K562 (cell line): Measurements from ENCODE around the gene NRF1. TPM values are rescaled to one million over a fixed set of nuclear protein-coding genes. Genes with fewer than 3 reads are reported as not detected.

Experiments used
- CCAR2 ChIP-seq: fragments of 200-400 bp; formaldehyde crosslinking; IDR thresholded peaks from 2 replicates; pipeline ENCODE4 v1.6.1; 2017; ENCODE audit warnings: mild to moderate bottlenecking, low read depth, low read length
- DLX4 ChIP-seq: fragments of 250-450 bp; sonication (Bioruptor Pico); IDR thresholded peaks from 2 replicates; pipeline ENCODE4 v1.6.1; 2021; ENCODE audit warnings: mild to moderate bottlenecking
- ELK1 ChIP-seq: sonication (generic); formaldehyde crosslinking; IDR thresholded peaks from 2 replicates; pipeline ENCODE4 v1.8.1; 2022; ENCODE audit warnings: missing genetic modification reagents
- GATA2 ChIP-seq: sonication (generic); formaldehyde crosslinking; IDR thresholded peaks from 2 replicates; pipeline ENCODE4 v1.4.0; 2020; ENCODE audit warnings: mild to moderate bottlenecking, missing genetic modification reagents
- GTF3C2 ChIP-seq: IDR thresholded peaks from 3 replicates; pipeline ENCODE4 v1.6.1; 2011; ENCODE audit warnings: borderline replicate concordance, mild to moderate bottlenecking, moderate library complexity; ENCODE audit not compliant: insufficient read length; ENCODE audit errors: extremely low read depth
- HDAC2 ChIP-seq: fragments of 450-650 bp; IDR thresholded peaks from 2 replicates; pipeline ENCODE4 v1.6.1; 2016; ENCODE audit warnings: mild to moderate bottlenecking
- MAZ ChIP-seq, 2 experiments: fragments of 450-650 bp in 1 of 2; sonication (generic) in 1 of 2; formaldehyde crosslinking; IDR thresholded peaks in 1 of 2; conservative IDR thresholded peaks in 1 of 2; 2 replicates each; pipeline versions ENCODE4 v1.4.0 to v1.5.0; 2020; ENCODE audit warnings: mild to moderate bottlenecking in 1 of 2, missing genetic modification reagents in 1 of 2
- MCM7 ChIP-seq, 2 experiments: fragments of 450-650 bp; IDR thresholded peaks; 2 replicates each; pipeline ENCODE4 v1.6.1; 2016 to 2018
- MLX ChIP-seq, 2 experiments: fragments of 450-650 bp in 1 of 2; sonication (generic) in 1 of 2; formaldehyde crosslinking; conservative IDR thresholded peaks; 2 replicates each; pipeline versions ENCODE4 v1.4.0 to v1.8.1; 2020 to 2022; ENCODE audit warnings: mild to moderate bottlenecking in 1 of 2, missing genetic modification reagents in 1 of 2
- NFIC ChIP-seq: fragments of 450-650 bp; IDR thresholded peaks from 2 replicates; pipeline ENCODE4 v1.6.1; 2017; ENCODE audit warnings: mild to moderate bottlenecking, inconsistent platforms
- PBX2 ChIP-seq, 2 experiments: IDR thresholded peaks in 1 of 2; conservative IDR thresholded peaks in 1 of 2; 2 replicates each; pipeline ENCODE4 v1.6.1; 2016; ENCODE audit warnings: low read depth in 2 of 2, mild to moderate bottlenecking in 1 of 2, missing compliant biosample characterization in 1 of 2, missing genetic modification characterization in 1 of 2, moderate library complexity in 1 of 2
- SMAD2 ChIP-seq: fragments of 150-350 bp; IDR thresholded peaks from 2 replicates; pipeline ENCODE4 v1.6.1; 2014; ENCODE audit warnings: low read depth, mild to moderate bottlenecking, low read length
- SMARCB1 ChIP-seq: IDR thresholded peaks from 2 replicates; pipeline ENCODE4 v1.6.1; 2011; ENCODE audit warnings: improper control_type of control experiment, low read depth; ENCODE audit not compliant: insufficient read length
- TRIM24 ChIP-seq, 2 experiments: fragments of 450-650 bp; IDR thresholded peaks; 2 replicates each; pipeline ENCODE4 v1.6.1; 2016
- ZNF24 ChIP-seq: fragments of 450-650 bp; IDR thresholded peaks from 2 replicates; pipeline ENCODE4 v1.6.1; 2016
- ZNF655 ChIP-seq: fragments of 250-450 bp; sonication (Bioruptor Pico); IDR thresholded peaks from 2 replicates; pipeline ENCODE4 v1.5.0; 2021
- ZNF830 ChIP-seq: fragments of 250-450 bp; sonication (Bioruptor Pico); IDR thresholded peaks from 2 replicates; pipeline ENCODE4 v1.5.0; 2021; ENCODE audit warnings: mild to moderate bottlenecking
- polyA plus RNA-seq, 8 experiments: library from polyadenylated mRNA; depleted of rRNA in 4 of 8; stranded (reverse) in 5 of 8; unstranded in 3 of 8; fragments of >200 nt; fragmentation: Nextera tagmentation in 2 of 8; fragmentation: Illumina TruSeq in 1 of 8; extraction: Ambion mirVana in 2 of 8; extraction: Trizol in 1 of 8; gene quantifications; 2 replicates each; pipeline versions ENCODE4 v1.2.1 to v1.2.3, GENCODE V29; 2011 to 2014; ENCODE audit warnings: inconsistent platforms in 1 of 8, missing spikeins in 1 of 8
- total RNA-seq, 7 experiments: library from RNA; depleted of rRNA in 6 of 7; stranded (reverse); fragments of >200 nt in 6 of 7; fragmentation: Illumina TruSeq in 2 of 7; extraction: Trizol in 2 of 7; gene quantifications; 2 replicates each; pipeline versions ENCODE4 v1.2.1 to v1.2.3, GENCODE V29; 2011 to 2021; ENCODE audit warnings: low replicate concordance in 1 of 7

The NRF1 gene
- total and polyA plus RNA-seq, 9 of the 15 experiments (the other 6 are each of a cell fraction or from before 2014, with no cell fraction given), result 8.6 to 28.8 (median 20.3) TPM

GRCh38 chr7:129779602-129780256 lies 168.2 kb downstream of the NRF1 start (continued):
- TF ChIP-seq GTF3C2 (no peak), DLX4 (no peak), CCAR2 (no peak), MAZ (CRISPR knock-in tag; conservative IDR thresholded peaks at IDR 0.05 in 1 of 2, IDR thresholded peaks at IDR 0.05 in 1 of 2) (peak; percentile 9 to 51; a peak in 1 of 4 replicates), MLX (CRISPR knock-in tag; conservative IDR thresholded peaks at IDR 0.05) (no peak), HDAC2 (no peak), ELK1 (no peak), SMAD2 (no peak), GATA2 (CRISPR knock-in tag) (no peak), TRIM24 (IDR thresholded peaks at IDR 0.05) (no peak), PBX2 (CRISPR knock-in tag; IDR thresholded peaks at IDR 0.05; ENCODE audit: low read depth) (no peak), PBX2 (tag; conservative IDR thresholded peaks at IDR 0.05; ENCODE audit: low read depth) (no peak), SMARCB1 (no peak), ZNF830 (no peak), ZNF24 (no peak), MCM7 (IDR thresholded peaks at IDR 0.05) (no peak), NFIC (peak; percentile 26; the same call in 1 of the 2 replicates), ZNF655 (CRISPR knock-in tag) (no peak)
